Heart right ventricle (tissue), 16 donors: ENCODE results near the gene FLNB. TPM values are rescaled to one million over a fixed set of nuclear protein-coding genes. Genes with fewer than 3 reads are reported as not detected.

ENCODE experiments used
- ATAC-seq, 8 donors: fragments of 200-7000 bp; cut with Tn5 transposase; one replicate each; pipeline ENCODE4 v1.9.1; 2020; ENCODE audit warnings: mild to moderate bottlenecking in 8 of 8, moderate library complexity in 8 of 8, moderate number of reproducible peaks in 1 of 8
- DNase-seq, 2 donors: peaks; one replicate each; pipeline ENCODE4 v3.0.0-alpha.2; 2020
- H3K27ac ChIP-seq, 10 donors: fragments of 200-600 bp; sonication (generic) in 2 of 10; one replicate each; pipeline versions ENCODE4 v1.5.0 to v1.8.0; 2020 to 2022; ENCODE audit warnings: mild to moderate bottlenecking in 3 of 10
- H3K27me3 ChIP-seq, 7 donors: fragments of 200-600 bp; one replicate each; pipeline ENCODE4 v1.8.0; 2021 to 2022; ENCODE audit warnings: mild to moderate bottlenecking in 2 of 7
- H3K36me3 ChIP-seq, 9 donors: fragments of 200-600 bp; sonication (generic) in 1 of 9; one replicate each; pipeline versions ENCODE4 v1.5.0 to v1.8.0; 2020 to 2022; ENCODE audit warnings: mild to moderate bottlenecking in 2 of 9
- H3K4me1 ChIP-seq, 9 donors: fragments of 200-600 bp; sonication (generic) in 1 of 9; one replicate each; pipeline versions ENCODE4 v1.5.0 to v1.8.0; 2020 to 2022; ENCODE audit warnings: mild to moderate bottlenecking in 4 of 9
- H3K4me3 ChIP-seq, 10 donors: fragments of 200-600 bp; sonication (generic) in 2 of 10; one replicate each; pipeline versions ENCODE4 v1.5.0 to v1.8.0; 2020 to 2022; ENCODE audit warnings: mild to moderate bottlenecking in 7 of 10, moderate library complexity in 2 of 10
- H3K9me3 ChIP-seq, 11 donors: fragments of 200-600 bp in 10 of 11; sonication (generic) in 2 of 11; one replicate each; pipeline versions ENCODE4 v1.5.0 to v1.8.0; 2013 to 2022; ENCODE audit warnings: mild to moderate bottlenecking in 2 of 11, control low read depth in 1 of 11, moderate library complexity in 1 of 11
- WGBS, 2 donors: extraction: QIAGEN DNeasy Blood & Tissue Kit; methylation state at CpG; one replicate each; pipeline ENCODE4 v1.1.7; 2013; ENCODE audit warnings: inconsistent platforms in 1 of 2; 5-methylcytosine and 5-hydroxymethylcytosine counted together
- intact Hi-C, 10 donors: fragments of 100-400 bp; cut with DNase I; formaldehyde crosslinking; loops; one replicate each; pipeline versions ENCODE4 v1.11.1 to v1.14.2; 2022
- polyA plus RNA-seq, 2 donors: library from polyadenylated mRNA; stranded (reverse); fragments of 200-250 nt; gene quantifications; one replicate each; pipeline ENCODE4 v1.2.3, GENCODE V29; 2013
- total RNA-seq, 10 donors: library from RNA; stranded (reverse); fragmentation: NEBNext Ultra II Directional in 3 of 10; extraction: Animal tissue kit (Norgen Biotek cat#: 25700) in 3 of 10; gene quantifications; one replicate each; pipeline versions ENCODE4 v1.2.1 to v1.2.4, GENCODE V29; 2021 to 2023
- TF ChIP-seq, protein P1 (sequence below), 9 donors: fragments of 200-600 bp; sonication (generic) in 2 of 9; IDR thresholded peaks; one replicate each; pipeline versions ENCODE4 v1.5.0 to v1.8.0; 2021 to 2022; ENCODE audit warnings: antibody characterized with exemption in 9 of 9, mild to moderate bottlenecking in 5 of 9, moderate library complexity in 1 of 9
- donor health status: Arrhythmogenic right ventricular cardiomyopathy.
- donor health status: ischemic (EF 13 %, LVEDD 7.1; RV severe dilation, severe dysfunction).
- donor health status: healthy with polysubstance abuse.
- donor health status: DM: no; HTN: yes; CAD: no.
- donor health status: DM: no; HTN: no; CAD: no.
- donor health status: ischemic (EF 25% LVEDD 6.9; RV normal size, moderate dysfunction).
- donor health status: ischemic (EF 25% LVEDD 5.7; RV mildly dilated, moderate dysfunction).
- donor health status: healthy.
- donor health status: DM: yes; HTN: yes; CAD: no.
- donor health status: Ischemic cardiomyopathy.
- donor health status: ischemic (EF 35%, LVEDD 5.7; RV mildly dilated, moderate dysfunction).
- donor health status: nonischemic (EF 11% LVEDD 7.7; RV severe dilation, severe dysfunction).
- donor health status: DM: yes; HTN: yes; CAD: no.
- donor health status: PGD.
- donor health status: ischemic (EF 29% LVEDD 5.4; RV normal size, mild dysfunction).
- donor health status: nonischemic (EF 23%, LVEDD 6.1; RV moderate dilation, normal function).

The FLNB gene
- total and polyA plus RNA-seq, 12 donors: 27.4 to 65.3 (median 38.6) TPM

DNA sequence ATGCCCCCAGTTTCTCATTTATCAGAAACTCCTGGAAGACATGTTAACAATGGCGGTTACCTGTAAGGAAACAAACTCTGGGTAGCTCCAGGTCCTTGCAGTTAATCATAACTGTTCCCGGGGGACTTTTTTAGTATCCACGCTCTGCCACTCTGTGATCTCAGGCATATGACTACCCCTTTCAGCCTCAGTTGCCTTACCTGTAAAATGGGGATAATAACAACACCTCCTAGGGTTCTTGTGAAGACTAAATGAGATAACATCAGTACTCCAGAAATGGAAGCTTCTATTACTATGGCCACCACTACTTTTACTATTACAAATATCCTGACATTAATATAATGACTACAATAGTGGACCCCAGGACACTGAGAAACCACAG lies 7.1 kb upstream of the FLNB start:
- Histone ChIP-seq H3K9me3 (no peaks in the 10 kb centered on the region), H3K27ac (no peak overlapping the region), H3K27me3 (no peaks in the 10 kb centered on the region), H3K4me3 (no peak overlapping the region), H3K36me3 (no peaks in the 10 kb centered on the region), H3K4me1 (peaks cover 3 to 23% (median 12%) of the 10 kb centered on the region in 9 donors)
- TF ChIP-seq, protein P1, sequence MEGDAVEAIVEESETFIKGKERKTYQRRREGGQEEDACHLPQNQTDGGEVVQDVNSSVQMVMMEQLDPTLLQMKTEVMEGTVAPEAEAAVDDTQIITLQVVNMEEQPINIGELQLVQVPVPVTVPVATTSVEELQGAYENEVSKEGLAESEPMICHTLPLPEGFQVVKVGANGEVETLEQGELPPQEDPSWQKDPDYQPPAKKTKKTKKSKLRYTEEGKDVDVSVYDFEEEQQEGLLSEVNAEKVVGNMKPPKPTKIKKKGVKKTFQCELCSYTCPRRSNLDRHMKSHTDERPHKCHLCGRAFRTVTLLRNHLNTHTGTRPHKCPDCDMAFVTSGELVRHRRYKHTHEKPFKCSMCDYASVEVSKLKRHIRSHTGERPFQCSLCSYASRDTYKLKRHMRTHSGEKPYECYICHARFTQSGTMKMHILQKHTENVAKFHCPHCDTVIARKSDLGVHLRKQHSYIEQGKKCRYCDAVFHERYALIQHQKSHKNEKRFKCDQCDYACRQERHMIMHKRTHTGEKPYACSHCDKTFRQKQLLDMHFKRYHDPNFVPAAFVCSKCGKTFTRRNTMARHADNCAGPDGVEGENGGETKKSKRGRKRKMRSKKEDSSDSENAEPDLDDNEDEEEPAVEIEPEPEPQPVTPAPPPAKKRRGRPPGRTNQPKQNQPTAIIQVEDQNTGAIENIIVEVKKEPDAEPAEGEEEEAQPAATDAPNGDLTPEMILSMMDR (IDR thresholded peaks at IDR 0.05): no peak
- DNase-seq: no peak
- WGBS, 2 donors: 91 to 97% methylated on average over 3 of the region's 3 CpGs
- ATAC-seq: no peak
- intact Hi-C loops: loop anchor here in 3 of 10 donors (10.0 kb wide), 3 partner anchors 46 to 304 kb away; partner anchors contain the start of genes HTD2 (in 1 of the 3) and RPP14 (in 1 of the 3)

DNA sequence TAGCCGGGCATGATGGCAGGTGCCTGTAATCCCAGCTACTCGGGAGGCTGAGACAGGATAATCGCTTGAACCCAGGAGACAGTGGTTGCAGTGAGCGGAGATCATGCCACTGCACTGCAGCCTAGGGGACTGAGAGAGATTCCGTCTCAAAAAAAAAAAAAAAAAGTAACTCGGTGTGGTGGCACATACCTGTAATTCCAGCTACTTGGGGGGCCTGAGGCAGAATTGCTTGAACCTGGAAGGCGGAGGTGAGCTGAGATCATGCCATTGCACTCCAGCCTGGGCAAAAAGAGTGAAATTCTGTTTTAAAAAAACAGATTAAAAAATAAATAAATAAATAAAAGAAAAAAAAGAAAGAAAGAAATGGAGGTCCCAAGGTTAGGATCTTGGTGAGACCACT lies 6.2 kb upstream of the FLNB start:
- 89 to 92% methylated on average over 7 of the region's 7 CpGs for WGBS, 2 donors
- no peak for ATAC-seq

DNA sequence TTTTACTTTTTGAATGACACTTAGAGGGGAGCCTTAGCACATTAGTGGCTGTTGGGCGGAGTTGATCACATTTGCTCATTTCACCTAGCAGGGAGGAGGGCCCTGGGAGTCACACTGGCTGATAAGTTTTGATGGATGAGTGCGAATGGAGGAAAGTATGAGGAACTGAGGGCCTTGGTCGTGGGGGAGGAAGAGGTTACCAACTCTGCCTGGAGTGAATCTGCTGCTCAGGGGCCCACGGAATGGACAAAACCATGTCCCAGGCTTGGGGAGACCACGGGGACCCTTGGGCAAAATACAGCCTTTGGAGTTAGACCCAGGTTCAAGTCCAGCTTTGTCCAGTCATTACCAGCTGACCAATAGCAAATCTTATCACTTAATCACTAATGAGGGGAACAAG lies 5.1 kb upstream of the FLNB start:
- Histone ChIP-seq H3K27me3 (no peaks in the 10 kb centered on the region), H3K27ac (no peak overlapping the region), H3K9me3 (no peaks in the 10 kb centered on the region), H3K4me3 (no peak overlapping the region), H3K4me1 (peaks cover 3 to 24% (median 14%) of the 10 kb centered on the region in 9 donors), H3K36me3 (no peaks in the 10 kb centered on the region)
- WGBS, 2 donors: 79 to 88% methylated on average over 5 of the region's 5 CpGs
- intact Hi-C loops: loop anchor here in 3 of 10 donors (10.0 kb wide), 3 partner anchors 48 to 302 kb away; partner anchors contain the start of genes HTD2 (in 1 of the 3) and RPP14 (in 1 of the 3)
- DNase-seq: no peak
- TF ChIP-seq, protein P1 (IDR thresholded peaks at IDR 0.05): no peak
- no peak for ATAC-seq

More for the DNA sequence above, 6.2 kb upstream of the FLNB start:
- H3K4me3 ChIP-seq: no peak overlapping the region
- peaks cover 3 to 23% (median 12%) of the 10 kb centered on the region in 9 donors for H3K4me1 ChIP-seq
- no peak overlapping the region for H3K27ac ChIP-seq
- TF ChIP-seq, protein P1 (IDR thresholded peaks at IDR 0.05): no peak
- no peaks in the 10 kb centered on the region for H3K36me3 ChIP-seq
- H3K27me3 ChIP-seq: no peaks in the 10 kb centered on the region
- DNase-seq: no peak
- intact Hi-C loops: loop anchor here in 3 of 10 donors (10.0 kb wide), 3 partner anchors 47 to 303 kb away; partner anchors contain the start of genes HTD2 (in 1 of the 3) and RPP14 (in 1 of the 3)
- no peaks in the 10 kb centered on the region for H3K9me3 ChIP-seq

DNA sequence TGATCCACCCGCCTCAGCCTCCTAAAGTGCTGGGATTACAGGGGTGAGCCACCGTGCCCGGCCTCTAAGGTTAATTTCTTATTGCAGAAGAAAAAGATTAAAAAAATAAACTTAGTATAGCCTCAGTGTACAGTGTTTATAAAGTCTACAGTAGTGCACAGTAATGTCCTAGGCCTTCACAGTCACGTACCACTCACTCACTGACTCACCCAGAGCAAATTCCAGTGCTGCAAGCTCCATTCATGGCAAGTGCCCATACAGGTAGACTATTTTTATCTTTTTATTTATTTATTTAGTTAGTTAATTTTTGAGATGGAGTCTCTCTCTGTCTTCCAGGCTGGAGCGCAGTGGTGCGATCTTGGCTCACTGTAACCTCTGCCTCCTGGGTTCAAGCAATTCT lies 3.2 kb upstream of the FLNB start:
- TF ChIP-seq, protein P1 (IDR thresholded peaks at IDR 0.05): no peak
- intact Hi-C loops: loop anchor here (5.0 to 10.0 kb wide), 11 partner anchors 50 to 300 kb away; partner anchors contain the start of genes HTD2 (in 1 of the 10) and RPP14 (in 1 of the 10)
- H3K4me1 ChIP-seq: peaks cover 0 to 23% (median 13%) of the 10 kb centered on the region in 9 donors
- 91 to 92% methylated on average over 6 of the region's 6 CpGs for WGBS, 2 donors
- H3K9me3 ChIP-seq: no peaks in the 10 kb centered on the region
- H3K27ac ChIP-seq: no peak overlapping the region
- DNase-seq (no peak), ATAC-seq (no peak)
- H3K36me3 ChIP-seq: no peaks in the 10 kb centered on the region
- no peak overlapping the region for H3K4me3 ChIP-seq
- no peaks in the 10 kb centered on the region for H3K27me3 ChIP-seq
